AG04449 (cell line): ENCODE measurements around the gene MAGEB1.

Experiments
- CTCF ChIA-PET: fragments of 350-600 bp; formaldehyde crosslinking; extraction: SDS; loops from one replicate; lab custom pipeline; 2021; ENCODE audit warnings: antibody characterized with exemption; lab: Yijun Ruan, JAX
- POLR2A ChIA-PET: fragments of 400-600, 350-600 bp; formaldehyde crosslinking; extraction: SDS; loops from one replicate; lab custom pipeline; 2020; ENCODE audit warnings: antibody characterized with exemption, inconsistent platforms; lab: Yijun Ruan, JAX
- DNase-seq: peaks from one replicate; pipeline ENCODE4 v3.0.0-alpha.2; 2010; ENCODE audit warnings: low read depth, low spot score
- H3K4me3 ChIP-seq: 2 replicates; pipeline ENCODE4 v1.5.1; 2011; ENCODE audit warnings: low read depth, mild to moderate bottlenecking, control low read depth, low read length
- TF ChIP-seq, protein P1 (sequence below): IDR thresholded peaks from one replicate; pipeline ENCODE4 v1.5.1; 2011; ENCODE audit warnings: mild to moderate bottlenecking, moderate library complexity, low read length, control low read depth, inconsistent platforms; ENCODE audit not compliant: insufficient read depth; ENCODE audit errors: missing control alignments

The MAGEB1 gene, protein sequence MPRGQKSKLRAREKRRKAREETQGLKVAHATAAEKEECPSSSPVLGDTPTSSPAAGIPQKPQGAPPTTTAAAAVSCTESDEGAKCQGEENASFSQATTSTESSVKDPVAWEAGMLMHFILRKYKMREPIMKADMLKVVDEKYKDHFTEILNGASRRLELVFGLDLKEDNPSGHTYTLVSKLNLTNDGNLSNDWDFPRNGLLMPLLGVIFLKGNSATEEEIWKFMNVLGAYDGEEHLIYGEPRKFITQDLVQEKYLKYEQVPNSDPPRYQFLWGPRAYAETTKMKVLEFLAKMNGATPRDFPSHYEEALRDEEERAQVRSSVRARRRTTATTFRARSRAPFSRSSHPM

DNA sequence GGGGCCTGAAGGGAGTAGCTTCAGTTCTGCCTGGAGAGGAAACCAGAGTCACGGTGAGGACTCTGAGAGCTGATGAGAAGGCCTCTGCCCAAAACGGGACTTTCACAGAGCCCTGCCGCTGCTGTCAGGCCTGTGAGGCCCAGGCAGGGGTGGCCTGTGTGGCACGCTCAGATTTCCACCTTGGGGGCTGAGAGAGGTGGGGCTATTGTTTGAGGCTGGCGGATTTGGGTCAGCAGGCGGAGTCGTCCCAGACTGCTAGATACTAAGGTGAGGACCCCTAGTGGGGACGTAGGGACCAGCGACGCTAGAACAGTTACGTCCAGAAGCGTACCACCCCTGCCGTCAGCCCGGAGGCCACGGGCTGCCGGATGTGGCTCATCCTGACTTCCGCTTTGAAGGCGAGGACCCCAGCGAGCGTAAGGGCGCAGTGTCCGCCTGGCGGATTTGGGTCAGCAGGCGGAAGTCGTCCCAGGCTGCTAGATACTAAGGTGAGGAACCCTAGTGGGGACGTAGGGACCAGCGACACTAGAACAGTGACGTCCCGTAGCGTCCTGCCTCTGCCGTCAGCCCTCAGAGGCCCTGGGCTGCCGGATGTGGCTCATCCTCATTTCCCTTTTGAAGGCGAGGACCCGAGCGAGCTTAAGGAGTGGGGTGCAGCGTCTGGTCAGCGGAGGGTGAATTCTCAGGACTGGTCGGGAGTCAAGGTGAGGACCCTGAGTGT, at the start of gene MAGEB1:
TSS of gene MAGEB1 (plus strand) at position 378 of the 721 bp plus-strand sequence. CDS start 3,348 bp downstream, outside the sequence.
- TF ChIP-seq, protein P1, sequence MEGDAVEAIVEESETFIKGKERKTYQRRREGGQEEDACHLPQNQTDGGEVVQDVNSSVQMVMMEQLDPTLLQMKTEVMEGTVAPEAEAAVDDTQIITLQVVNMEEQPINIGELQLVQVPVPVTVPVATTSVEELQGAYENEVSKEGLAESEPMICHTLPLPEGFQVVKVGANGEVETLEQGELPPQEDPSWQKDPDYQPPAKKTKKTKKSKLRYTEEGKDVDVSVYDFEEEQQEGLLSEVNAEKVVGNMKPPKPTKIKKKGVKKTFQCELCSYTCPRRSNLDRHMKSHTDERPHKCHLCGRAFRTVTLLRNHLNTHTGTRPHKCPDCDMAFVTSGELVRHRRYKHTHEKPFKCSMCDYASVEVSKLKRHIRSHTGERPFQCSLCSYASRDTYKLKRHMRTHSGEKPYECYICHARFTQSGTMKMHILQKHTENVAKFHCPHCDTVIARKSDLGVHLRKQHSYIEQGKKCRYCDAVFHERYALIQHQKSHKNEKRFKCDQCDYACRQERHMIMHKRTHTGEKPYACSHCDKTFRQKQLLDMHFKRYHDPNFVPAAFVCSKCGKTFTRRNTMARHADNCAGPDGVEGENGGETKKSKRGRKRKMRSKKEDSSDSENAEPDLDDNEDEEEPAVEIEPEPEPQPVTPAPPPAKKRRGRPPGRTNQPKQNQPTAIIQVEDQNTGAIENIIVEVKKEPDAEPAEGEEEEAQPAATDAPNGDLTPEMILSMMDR: no peak
- DNase-seq: no peak
- CTCF ChIA-PET: no interaction called here
- no peak within 1 kb of the TSS for H3K4me3 ChIP-seq
- POLR2A ChIA-PET: no interaction called here

DNA sequence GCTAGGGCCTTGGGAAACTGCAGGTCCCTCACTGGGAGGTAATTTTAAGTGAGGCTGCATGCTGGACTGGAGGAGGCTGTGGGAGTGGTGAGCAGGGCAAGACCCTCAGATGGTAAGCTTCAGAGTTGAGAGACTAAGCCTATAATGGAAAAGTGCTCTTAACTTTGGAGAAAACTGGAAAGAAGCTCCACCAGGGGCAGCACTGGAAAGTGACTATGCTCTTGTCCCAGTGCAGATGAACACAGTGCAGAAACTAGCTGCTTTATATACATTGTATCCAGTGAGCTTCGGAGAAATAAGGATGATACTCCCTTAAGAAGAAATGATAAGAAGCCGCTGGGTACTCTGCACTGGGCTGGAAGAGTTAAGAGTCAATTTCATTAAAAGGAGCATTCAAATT, 34.8 kb upstream of the MAGEB1 start:
- ChIA-PET POLR2A (no interaction called here), CTCF (no interaction called here)
- TF ChIP-seq, protein P1: no peak
- DNase-seq: no peak
- no peak overlapping the region for H3K4me3 ChIP-seq

DNA sequence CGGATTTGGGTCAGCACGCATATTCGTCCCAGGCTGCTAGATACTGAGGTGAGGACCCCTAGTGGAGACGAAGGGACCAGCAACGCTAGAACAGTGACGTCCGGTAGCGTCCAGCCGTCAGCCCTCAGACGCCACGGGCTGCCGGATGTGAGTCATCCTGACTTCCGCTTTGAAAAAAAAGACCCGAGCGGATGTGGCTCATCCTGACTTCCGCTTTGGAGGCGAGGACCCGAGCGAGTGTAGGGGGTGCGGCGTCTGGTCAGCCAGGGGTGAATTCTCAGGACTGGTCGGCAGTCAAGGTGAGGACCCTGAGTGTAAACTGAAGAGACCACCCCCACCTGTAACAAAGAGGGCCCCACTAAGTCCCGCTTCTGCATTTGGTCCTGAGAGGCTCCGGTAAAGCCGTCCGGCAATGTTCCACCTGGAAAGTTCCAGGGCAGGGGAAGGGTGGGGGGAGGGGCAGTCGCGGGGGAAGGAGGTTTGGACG, 31.5 kb upstream of the MAGEB1 start, which contains the start of gene MAGEB2:
TSS of gene MAGEB2 (plus strand) at position 207 of the 487 bp plus-strand sequence. CDS start 3,018 bp downstream, outside the sequence.
- POLR2A ChIA-PET: no interaction called here
- DNase-seq: no peak
- H3K4me3 ChIP-seq: no peak within 1 kb of the TSS
- TF ChIP-seq, protein P1: no peak
- CTCF ChIA-PET: no interaction called here

DNA sequence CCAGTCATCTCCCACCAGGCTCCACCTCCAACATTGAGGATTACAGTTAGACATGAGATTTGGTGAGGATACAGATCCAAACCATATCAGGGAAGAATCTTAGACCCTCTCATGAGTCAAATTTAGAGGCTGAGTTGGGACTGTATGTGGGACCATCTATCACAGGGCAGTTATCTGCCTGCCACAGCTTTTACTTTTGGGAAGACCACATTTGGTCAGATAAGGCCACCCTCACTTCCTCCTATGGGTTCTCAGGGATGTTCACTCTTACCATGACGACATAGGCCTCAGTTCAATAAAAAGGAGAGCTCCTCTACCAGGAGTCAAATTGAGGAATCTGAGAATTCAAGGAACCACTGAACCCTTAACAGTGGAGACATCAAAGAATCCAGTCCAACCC, 29.5 kb upstream of the MAGEB1 start:
- ChIA-PET POLR2A (no interaction called here), CTCF (no interaction called here)
- no peak overlapping the region for H3K4me3 ChIP-seq
- TF ChIP-seq, protein P1: no peak
- DNase-seq: no peak

DNA sequence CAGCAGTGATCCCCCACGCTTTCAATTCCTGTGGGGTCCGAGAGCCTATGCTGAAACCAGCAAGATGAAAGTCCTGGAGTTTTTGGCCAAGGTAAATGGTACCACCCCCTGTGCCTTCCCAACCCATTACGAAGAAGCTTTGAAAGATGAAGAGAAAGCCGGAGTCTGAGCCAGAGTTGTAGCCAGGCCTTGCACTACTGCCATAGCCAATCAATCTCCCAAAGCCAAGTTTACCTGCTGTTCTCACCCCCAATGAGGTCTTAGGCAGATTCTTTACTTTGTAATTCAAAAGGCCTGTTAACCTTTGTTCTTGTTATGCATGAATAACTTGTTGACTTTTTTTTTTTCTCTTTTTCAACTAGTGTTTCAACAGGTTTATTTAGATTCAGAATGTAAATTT, 27.6 kb upstream of the MAGEB1 start:
- TF ChIP-seq, protein P1: no peak
- H3K4me3 ChIP-seq: no peak overlapping the region
- ChIA-PET POLR2A (no interaction called here), CTCF (no interaction called here)
- DNase-seq: no peak

DNA sequence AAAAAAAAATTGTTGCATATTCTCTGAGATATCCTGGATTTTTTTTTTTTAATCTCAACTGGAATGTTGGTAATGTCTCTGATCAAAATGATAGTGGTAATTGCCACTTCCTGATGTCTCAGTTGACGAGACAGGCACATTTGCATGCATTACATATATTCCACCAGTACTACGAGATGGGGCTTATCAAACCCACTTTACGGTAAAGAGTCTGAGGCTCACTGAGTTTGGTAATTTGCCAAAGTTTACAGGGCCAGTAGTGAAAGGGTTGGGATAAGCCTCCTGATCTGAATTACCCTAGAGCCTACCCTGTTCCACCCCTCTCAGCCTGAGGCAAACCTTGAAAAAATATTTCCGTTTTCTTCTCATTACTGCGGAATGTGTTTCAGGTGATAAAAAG, 26.3 kb upstream of the MAGEB1 start:
- CTCF ChIA-PET: no interaction called here
- TF ChIP-seq, protein P1: no peak
- POLR2A ChIA-PET: no interaction called here
- H3K4me3 ChIP-seq: no peak overlapping the region
- no peak for DNase-seq
